ENCODE results near the gene CD53. TPM values are rescaled to one million over a fixed set of nuclear protein-coding genes. Genes with fewer than 3 reads are reported as not detected.

The CD53 gene
- total and polyA plus RNA-seq, 2 donors (not counting 1 experiment from before 2014, with no cell fraction given): not detected

- H4K20me1 ChIP-seq (ENCODE audit: control insufficient read depth, extremely low read depth, insufficient read depth, low read length): no peaks in the 10 kb centered on the region
- TF ChIP-seq EZH2 (IDR thresholded peaks at IDR 0.05; ENCODE audit: low read length, missing control alignments) (no peak), CTCF (conservative IDR thresholded peaks at IDR 0.05 in 1 of 2, IDR thresholded peaks at IDR 0.05 in 1 of 2; ENCODE audit: low read depth in 1 of 2, low read length in 2 of 2) (no peak)
- H3K27ac ChIP-seq (ENCODE audit: insufficient read depth, low read length): no peak overlapping the region
- H3K4me2 ChIP-seq (ENCODE audit: extremely low read depth, insufficient read depth, low read length): no peak overlapping the region
- no peaks in the 10 kb centered on the region for H3K36me3 ChIP-seq (ENCODE audit: control insufficient read depth, insufficient read depth, low read length)
- no peak for DNase-seq (ENCODE audit: low read depth in 2 of 2)
- no peaks in the 10 kb centered on the region for H3K27me3 ChIP-seq (ENCODE audit: control insufficient read depth, insufficient read depth, low read length)
- no peaks in the 10 kb centered on the region for H3K4me1 ChIP-seq (ENCODE audit: control insufficient read depth, extremely low read depth, insufficient read depth, low read length)
- no peaks in the 10 kb centered on the region for H3K9me3 ChIP-seq (ENCODE audit: control insufficient read depth, insufficient read depth, low read depth, low read length)
- no peaks in the 10 kb centered on the region for H3K79me2 ChIP-seq (ENCODE audit: control insufficient read depth, insufficient read depth, low read length)
- no peak overlapping the region for H3K4me3 ChIP-seq (replicated peaks in 1 of 4; ENCODE audit: control extremely low read depth in 1 of 4, insufficient read depth in 1 of 4, low read depth in 3 of 4, low read length in 4 of 4)
- H2AFZ ChIP-seq (ENCODE audit: low read length): no peak overlapping the region
- no peak overlapping the region for H3K9ac ChIP-seq (ENCODE audit: insufficient read depth, low read length)
These were observed 4.4 kb downstream of the CD53 start for GRCh38 chr1:110877364-110877763.

- no peaks in the 10 kb centered on the region for H3K27me3 ChIP-seq (ENCODE audit: control insufficient read depth, insufficient read depth, low read length)
- H3K9me3 ChIP-seq (ENCODE audit: control insufficient read depth, insufficient read depth, low read depth, low read length): no peaks in the 10 kb centered on the region
- H3K9ac ChIP-seq (ENCODE audit: insufficient read depth, low read length): no peak overlapping the region
- no peak overlapping the region for H2AFZ ChIP-seq (ENCODE audit: low read length)
- no peaks in the 10 kb centered on the region for H3K4me1 ChIP-seq (ENCODE audit: control insufficient read depth, extremely low read depth, insufficient read depth, low read length)
- H3K4me2 ChIP-seq (ENCODE audit: extremely low read depth, insufficient read depth, low read length): no peak overlapping the region
- DNase-seq (ENCODE audit: low read depth in 2 of 2): no peak
- TF ChIP-seq EZH2 (IDR thresholded peaks at IDR 0.05; ENCODE audit: low read length, missing control alignments) (no peak), CTCF (conservative IDR thresholded peaks at IDR 0.05 in 1 of 2, IDR thresholded peaks at IDR 0.05 in 1 of 2; ENCODE audit: low read depth in 1 of 2, low read length in 2 of 2) (no peak)
- no peak overlapping the region for H3K27ac ChIP-seq (ENCODE audit: insufficient read depth, low read length)
- no peaks in the 10 kb centered on the region for H4K20me1 ChIP-seq (ENCODE audit: control insufficient read depth, extremely low read depth, insufficient read depth, low read length)
- no peaks in the 10 kb centered on the region for H3K36me3 ChIP-seq (ENCODE audit: control insufficient read depth, insufficient read depth, low read length)
- no peaks in the 10 kb centered on the region for H3K79me2 ChIP-seq (ENCODE audit: control insufficient read depth, insufficient read depth, low read length)
- H3K4me3 ChIP-seq (replicated peaks in 1 of 4; ENCODE audit: control extremely low read depth in 1 of 4, insufficient read depth in 1 of 4, low read depth in 3 of 4, low read length in 4 of 4): no peak overlapping the region
These were observed 4.8 kb downstream of the CD53 start for GRCh38 chr1:110877776-110878175.

GRCh38 chr1:110878591-110878990, 5.6 kb downstream of the CD53 start:
- H3K27me3 ChIP-seq (ENCODE audit: control insufficient read depth, insufficient read depth, low read length): no peaks in the 10 kb centered on the region
- H3K79me2 ChIP-seq (ENCODE audit: control insufficient read depth, insufficient read depth, low read length): no peaks in the 10 kb centered on the region
- H3K4me1 ChIP-seq (ENCODE audit: control insufficient read depth, extremely low read depth, insufficient read depth, low read length): no peaks in the 10 kb centered on the region
- no peak overlapping the region for H3K9ac ChIP-seq (ENCODE audit: insufficient read depth, low read length)
- no peak overlapping the region for H3K27ac ChIP-seq (ENCODE audit: insufficient read depth, low read length)
- H2AFZ ChIP-seq (ENCODE audit: low read length): no peak overlapping the region
- no peak for TF ChIP-seq CTCF (conservative IDR thresholded peaks at IDR 0.05 in 1 of 2, IDR thresholded peaks at IDR 0.05 in 1 of 2; ENCODE audit: low read depth in 1 of 2, low read length in 2 of 2)
- no peak for TF ChIP-seq EZH2 (IDR thresholded peaks at IDR 0.05; ENCODE audit: low read length, missing control alignments)
- no peak overlapping the region for H3K4me3 ChIP-seq (replicated peaks in 1 of 4; ENCODE audit: control extremely low read depth in 1 of 4, insufficient read depth in 1 of 4, low read depth in 3 of 4, low read length in 4 of 4)
- H3K4me2 ChIP-seq (ENCODE audit: extremely low read depth, insufficient read depth, low read length): no peak overlapping the region
- H4K20me1 ChIP-seq (ENCODE audit: control insufficient read depth, extremely low read depth, insufficient read depth, low read length): no peaks in the 10 kb centered on the region
- H3K36me3 ChIP-seq (ENCODE audit: control insufficient read depth, insufficient read depth, low read length): no peaks in the 10 kb centered on the region
- no peaks in the 10 kb centered on the region for H3K9me3 ChIP-seq (ENCODE audit: control insufficient read depth, insufficient read depth, low read depth, low read length)
- no peak for DNase-seq (ENCODE audit: low read depth in 2 of 2)
